Adipocyte (in vitro differentiated cells): Measurements from ENCODE around the gene KLHL6.

Source experiments
- DNase-seq: peaks from one replicate; pipeline ENCODE4 v3.0.0-alpha.2; 2015; ENCODE audit warnings: low read depth
- H3K27me3 ChIP-seq: replicated peaks from 2 replicates; pipeline ENCODE4 v1.7.0; 2013; ENCODE audit warnings: mild to moderate bottlenecking, low read length, moderate library complexity; ENCODE audit not compliant: control insufficient read depth, insufficient read depth
- H3K36me3 ChIP-seq: 2 replicates; pipeline ENCODE4 v1.7.0; 2013; ENCODE audit warnings: low read length, mild to moderate bottlenecking, moderate library complexity; ENCODE audit not compliant: control insufficient read depth, insufficient read depth, severe bottlenecking
- H3K4me1 ChIP-seq: 2 replicates; pipeline ENCODE4 v1.7.0; 2013; ENCODE audit warnings: mild to moderate bottlenecking, low read length, moderate library complexity; ENCODE audit not compliant: control insufficient read depth, insufficient read depth
- H3K4me3 ChIP-seq: 2 replicates; pipeline ENCODE4 v1.7.0; 2013; ENCODE audit warnings: mild to moderate bottlenecking, low read length, moderate library complexity
- H3K9ac ChIP-seq: 2 replicates; pipeline ENCODE4 v1.7.0; 2013; ENCODE audit warnings: mild to moderate bottlenecking, low read length, moderate library complexity
- H3K9me3 ChIP-seq: 2 replicates; pipeline ENCODE4 v1.7.0; 2013; ENCODE audit warnings: mild to moderate bottlenecking, low read length, moderate library complexity; ENCODE audit not compliant: control insufficient read depth

Gene KLHL6

DNA sequence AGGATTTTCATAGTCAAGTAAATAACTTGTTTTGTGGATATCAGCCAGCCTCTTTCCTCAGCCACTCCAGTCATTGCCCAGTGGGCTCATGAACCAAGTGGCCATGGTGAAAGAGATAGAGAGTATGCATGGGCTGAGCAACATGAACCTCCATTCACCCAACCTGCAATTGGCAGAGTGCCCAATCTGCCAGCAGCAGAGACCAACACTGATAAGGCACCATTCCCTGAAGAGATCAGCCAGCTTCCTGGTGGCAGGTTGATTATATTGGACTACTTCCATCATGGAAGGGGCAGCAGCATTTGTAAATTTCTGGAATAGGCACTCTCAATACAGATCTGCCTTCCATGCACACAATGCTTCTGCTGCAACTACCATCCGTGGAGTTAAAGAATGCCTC lies 116.8 kb downstream of the KLHL6 start:
- H3K9me3 ChIP-seq = peaks cover 27% of the 10 kb centered on the region
- H3K9ac ChIP-seq = no peak overlapping the region
- H3K4me3 ChIP-seq = no peak overlapping the region
- H3K27me3 ChIP-seq = peaks cover 5% of the 10 kb centered on the region
- H3K36me3 ChIP-seq = no peaks in the 10 kb centered on the region
- DNase-seq = no peak
- H3K4me1 ChIP-seq = no peaks in the 10 kb centered on the region

- Histone ChIP-seq H3K9me3 (peaks cover 19% of the 10 kb centered on the region), H3K4me1 (no peaks in the 10 kb centered on the region), H3K9ac (no peak overlapping the region), H3K27me3 (peaks cover 12% of the 10 kb centered on the region), H3K4me3 (no peak overlapping the region), H3K36me3 (no peaks in the 10 kb centered on the region)
- DNase-seq = no peak
These were observed 117.6 kb downstream of the KLHL6 start for GRCh38 chr3:183437666-183438564.
